Astrocyte (in vitro differentiated cells and primary cell): ENCODE data around the gene CCDC146.

Experiments used
- CTCF ChIP-seq: IDR thresholded peaks from 2 replicates; pipeline ENCODE4 v1.5.1; 2011; ENCODE audit warnings: low read depth, mild to moderate bottlenecking, inconsistent platforms, low read length, moderate library complexity; ENCODE audit not compliant: insufficient read depth
- EZH2 ChIP-seq: IDR thresholded peaks from 2 replicates; pipeline ENCODE4 v1.6.1; 2012; ENCODE audit warnings: mild to moderate bottlenecking, low read length, inconsistent platforms; ENCODE audit not compliant: insufficient read depth

GRCh38 chr7:77217474-77218185, 95.2 kb downstream of the CCDC146 start:
- TF ChIP-seq CTCF, result no peak
- TF ChIP-seq EZH2, result no peak
